NCI-H82 treated with DMSO at 0.1 percent for 48 hours (cell line): ENCODE measurements around the gene MS4A18.
"Not testable (repeated sequence)": the region's sequence is repeated elsewhere in the genome, so short reads cannot be mapped to it uniquely, and the experiment has no call there.

Source experiments
- DNase-seq: peaks from one replicate; lab custom pipeline; 2025; ENCODE audit not compliant: unreplicated experiment; lab: John Stamatoyannopoulos, UW

The MS4A18 gene

DNA sequence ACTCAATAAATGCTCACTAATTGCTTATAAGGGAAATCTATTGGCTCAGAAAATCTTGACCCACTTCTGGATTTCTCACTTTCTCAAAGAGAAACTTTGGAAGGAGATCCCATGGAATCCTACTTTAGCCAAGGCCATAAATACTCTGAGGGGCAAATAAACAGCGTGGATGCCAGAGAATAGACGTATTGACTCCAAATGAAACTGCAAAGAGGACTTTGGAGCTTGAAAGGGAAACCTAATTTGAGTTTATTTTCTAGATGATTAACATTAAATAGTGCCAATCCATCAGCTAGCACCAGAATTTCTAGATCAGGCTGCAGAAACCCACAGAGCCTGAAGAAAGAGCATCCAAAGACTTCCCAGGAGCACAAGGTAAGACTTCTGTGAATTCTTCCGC, at the start of gene MS4A18:
Gene MS4A18 (plus strand): TSS at position 301 of the 400 bp plus-strand sequence.
- DNase-seq = no peak

DNA sequence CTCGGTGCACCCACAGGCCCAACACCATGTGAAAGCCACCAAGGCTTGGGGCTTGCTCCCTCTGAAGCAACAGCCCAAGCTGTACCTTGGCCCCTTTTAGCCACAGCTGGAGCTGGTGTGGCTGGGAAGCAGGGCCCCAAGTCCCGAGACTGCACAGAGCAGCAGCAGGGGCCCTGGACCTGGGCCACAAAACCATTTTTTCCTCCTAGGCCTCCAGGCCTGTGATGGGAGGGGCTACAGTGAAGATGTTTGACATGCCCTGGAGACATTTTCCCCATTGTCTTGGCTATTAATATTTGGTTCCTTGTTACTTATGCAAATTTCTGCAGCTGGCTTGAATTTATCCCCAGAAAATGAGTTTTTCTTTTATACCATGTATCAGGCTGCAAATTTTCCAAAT, 46.3 kb upstream of the MS4A18 start:
- DNase-seq = not testable (repeated sequence)

DNA sequence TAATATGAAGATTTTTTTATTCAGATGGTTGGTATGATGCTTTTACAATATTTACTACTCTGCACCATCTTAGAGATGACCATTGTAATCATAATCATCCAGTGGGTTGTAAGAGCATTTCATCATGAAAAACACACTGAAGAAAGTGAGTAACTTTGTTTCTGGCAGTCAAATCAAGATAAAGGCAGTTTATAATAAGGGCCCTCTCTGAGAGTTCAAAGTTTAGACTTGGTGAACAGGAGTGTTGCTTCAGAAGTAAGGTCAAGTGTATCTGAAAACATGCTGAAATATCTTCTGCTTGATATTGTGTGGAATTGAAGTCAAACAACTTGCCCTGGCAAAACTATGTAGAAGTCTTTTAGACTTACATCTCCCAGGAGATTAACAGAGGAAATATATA, 44.6 kb upstream of the MS4A18 start:
- DNase-seq = no peak

DNA sequence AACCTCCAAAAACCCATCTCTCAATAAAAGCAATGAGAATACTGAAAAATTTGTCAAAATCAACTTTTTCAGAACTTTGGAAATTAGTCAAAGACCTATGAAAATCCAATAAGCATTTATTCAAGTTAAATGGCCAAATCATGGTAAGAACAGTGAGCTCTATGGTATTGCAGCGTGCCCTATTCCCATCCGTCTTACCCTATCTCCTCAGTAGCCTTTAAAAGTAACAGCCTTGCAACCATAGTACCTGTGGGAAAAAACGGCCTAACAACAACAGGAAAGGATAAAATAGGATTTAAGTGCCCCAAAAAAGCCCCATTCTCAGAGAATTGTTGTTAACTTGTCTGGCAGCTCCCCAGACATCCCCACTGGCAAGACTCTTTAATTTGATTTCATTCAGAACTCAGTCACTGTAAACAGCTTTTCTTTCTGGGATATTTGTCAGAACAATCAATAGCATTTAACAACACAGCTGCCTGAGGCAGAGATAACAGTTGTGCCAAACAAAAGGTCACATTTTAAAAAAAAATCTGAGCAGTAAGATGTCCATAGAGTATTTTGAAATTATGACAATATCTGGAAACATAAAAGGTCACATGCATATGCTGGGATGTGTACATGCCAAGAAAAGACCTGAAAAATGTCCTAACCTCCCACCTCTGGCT, 43.9 kb upstream of the MS4A18 start:
- no peak for DNase-seq

DNA sequence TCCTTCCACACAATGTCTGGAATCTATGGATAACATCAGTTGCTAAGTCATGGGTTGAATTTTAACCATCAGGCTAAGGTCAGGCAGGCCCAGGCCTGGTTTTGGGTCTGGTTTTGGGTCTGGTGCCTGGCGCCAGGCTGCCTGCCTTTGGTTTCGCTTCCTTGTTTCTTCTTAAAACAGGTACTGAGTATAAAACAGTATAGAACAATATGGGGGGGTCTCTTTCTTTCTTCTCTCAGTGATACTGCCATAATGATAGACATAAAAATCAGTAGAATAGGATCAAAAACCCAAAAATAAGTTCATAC, 40.0 kb upstream of the MS4A18 start:
- not testable (repeated sequence) for DNase-seq

DNA sequence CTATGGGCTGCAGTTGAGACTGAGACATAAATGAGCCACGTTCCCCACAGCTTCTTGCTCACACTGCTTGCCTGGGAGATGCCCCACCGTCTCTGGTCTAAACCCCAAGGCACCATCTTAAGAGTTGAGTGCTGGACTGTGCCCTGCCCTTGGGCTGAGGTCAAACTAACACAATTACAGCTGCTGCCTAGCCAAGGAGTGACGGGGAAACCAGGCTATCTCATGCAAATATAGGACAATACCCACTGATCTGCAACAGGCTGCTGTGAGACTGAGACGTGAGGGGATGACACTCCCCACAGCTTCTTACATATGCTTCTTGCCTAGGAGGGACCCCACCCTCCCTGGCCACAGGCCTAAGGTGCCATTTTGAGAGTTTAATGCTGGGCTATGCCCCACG, 32.9 kb upstream of the MS4A18 start:
- DNase-seq = no peak

DNA sequence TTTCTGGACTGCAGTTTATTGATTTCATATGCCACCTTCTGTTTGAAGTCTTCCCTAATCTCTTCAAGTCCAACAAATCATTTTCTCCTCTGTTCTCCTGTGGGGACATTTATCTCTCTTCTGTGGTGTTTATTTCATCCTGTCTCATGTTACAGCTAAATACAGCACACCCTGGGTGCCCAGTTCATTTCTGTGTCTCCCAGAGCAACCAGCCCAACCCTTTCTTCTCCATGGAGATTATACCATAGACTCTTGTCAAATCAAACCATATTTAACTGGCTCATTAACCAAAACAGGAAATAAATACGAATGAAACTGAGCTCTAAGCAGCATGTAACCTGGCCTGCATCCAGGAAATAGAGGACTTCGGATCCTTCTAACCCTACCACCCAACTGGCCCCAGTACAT, 25.2 kb upstream of the MS4A18 start, which contains the start of gene MS4A8:
Gene MS4A8 (plus strand): TSS at position 329 of the 408 bp plus-strand sequence. CDS start 1,249 bp downstream, outside the sequence.
- DNase-seq = no peak

DNA sequence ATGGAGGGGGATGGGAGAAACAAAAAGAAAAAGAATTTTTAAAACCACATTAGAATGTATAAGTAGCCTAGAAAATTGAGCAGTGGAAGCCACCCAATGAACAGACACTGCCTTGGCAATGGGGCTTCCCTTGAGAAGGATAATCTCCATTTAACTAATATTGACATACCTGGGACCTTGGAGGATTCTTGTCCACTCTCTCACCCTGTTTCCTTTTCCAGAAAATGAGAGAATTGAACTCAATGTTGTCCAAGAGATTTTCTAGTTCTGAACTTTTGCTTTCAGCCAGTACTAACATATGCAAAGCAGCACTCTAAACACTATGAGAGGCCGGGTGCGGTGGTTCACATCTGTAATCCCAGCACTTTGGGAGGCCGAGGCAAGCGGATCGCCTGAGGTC, 24.6 kb upstream of the MS4A18 start:
- no peak for DNase-seq

DNA sequence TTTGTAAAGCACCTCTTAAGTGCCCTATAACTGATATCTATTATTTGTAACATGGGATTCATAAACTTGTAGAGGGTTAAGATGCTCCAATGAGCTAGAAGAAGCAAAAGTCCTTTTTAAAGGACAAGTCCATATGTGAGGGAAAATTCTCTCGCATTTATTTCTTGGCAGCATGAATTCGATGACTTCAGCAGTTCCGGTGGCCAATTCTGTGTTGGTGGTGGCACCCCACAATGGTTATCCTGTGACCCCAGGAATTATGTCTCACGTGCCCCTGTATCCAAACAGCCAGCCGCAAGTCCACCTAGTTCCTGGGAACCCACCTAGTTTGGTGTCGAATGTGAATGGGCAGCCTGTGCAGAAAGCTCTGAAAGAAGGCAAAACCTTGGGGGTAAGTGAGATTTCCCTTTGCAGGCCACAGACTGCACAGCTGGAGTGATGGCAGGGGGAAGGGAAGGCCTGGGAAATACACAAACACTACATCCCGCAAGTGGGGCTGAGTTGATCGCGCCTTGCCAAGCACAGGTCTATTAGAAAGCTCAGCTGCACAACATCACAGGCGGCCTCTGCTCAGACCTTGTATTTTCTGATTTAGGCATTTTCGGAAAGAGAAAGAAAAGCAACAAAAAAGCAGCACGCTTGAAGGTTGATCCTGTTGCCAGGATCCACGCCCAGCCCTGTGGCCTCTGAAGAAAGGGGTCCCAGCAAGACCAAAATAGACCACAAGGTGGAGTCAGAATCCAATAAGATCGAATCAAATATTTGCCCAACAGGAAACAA, 23.6 kb upstream of the MS4A18 start:
- no peak for DNase-seq

DNA sequence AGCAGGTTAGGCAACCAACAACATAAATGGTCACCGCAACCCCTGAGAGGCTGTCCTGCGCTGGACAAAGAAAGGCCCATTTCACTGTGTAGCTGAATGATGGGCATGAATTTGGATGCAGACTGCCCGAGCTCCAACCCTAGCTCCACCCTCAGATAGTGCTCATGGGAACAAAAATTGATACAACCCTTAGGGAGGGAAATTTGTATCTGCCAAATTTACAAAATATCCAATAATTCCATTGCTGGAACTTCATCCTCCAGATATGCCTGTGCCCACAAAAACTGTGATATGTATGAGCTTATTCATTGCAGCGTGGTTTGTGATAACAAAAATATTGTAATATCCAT, 23.1 kb upstream of the MS4A18 start:
- no peak for DNase-seq

DNA sequence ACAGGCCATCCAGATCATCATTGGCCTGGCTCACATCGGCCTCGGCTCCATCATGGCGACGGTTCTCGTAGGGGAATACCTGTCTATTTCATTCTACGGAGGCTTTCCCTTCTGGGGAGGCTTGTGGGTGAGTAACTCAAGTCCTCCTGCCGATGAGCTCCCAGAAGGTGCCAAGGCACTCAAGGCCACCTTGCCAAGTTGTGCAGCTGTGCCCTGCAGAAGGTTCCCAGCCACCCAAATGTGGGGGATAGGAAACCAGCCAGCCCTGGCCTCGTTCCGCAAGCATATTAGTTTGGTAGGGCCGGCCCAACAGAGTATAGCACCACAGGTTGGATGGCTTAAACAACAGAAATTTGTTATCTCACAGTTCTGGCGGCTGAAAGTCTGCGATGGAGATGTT, 21.1 kb upstream of the MS4A18 start:
- no peak for DNase-seq

DNA sequence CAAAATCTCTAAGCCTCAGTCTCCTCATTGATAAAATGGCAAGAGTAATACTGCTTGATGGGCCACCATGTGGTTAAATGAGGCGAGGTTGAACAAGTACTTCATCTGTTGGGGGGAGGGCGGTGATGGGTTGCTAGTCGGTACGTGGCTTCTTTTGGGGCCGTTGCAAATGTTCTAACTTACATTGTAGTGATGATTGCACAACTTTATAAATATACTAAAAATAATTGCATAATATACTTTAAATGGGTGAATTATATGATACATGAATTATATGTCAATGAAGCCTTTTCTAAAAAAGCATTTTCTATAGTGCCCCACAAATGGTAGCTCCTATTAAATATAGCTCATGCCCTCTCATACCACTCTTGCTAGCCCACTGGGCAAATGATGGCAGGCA, 18.6 kb upstream of the MS4A18 start:
- DNase-seq = no peak

DNA sequence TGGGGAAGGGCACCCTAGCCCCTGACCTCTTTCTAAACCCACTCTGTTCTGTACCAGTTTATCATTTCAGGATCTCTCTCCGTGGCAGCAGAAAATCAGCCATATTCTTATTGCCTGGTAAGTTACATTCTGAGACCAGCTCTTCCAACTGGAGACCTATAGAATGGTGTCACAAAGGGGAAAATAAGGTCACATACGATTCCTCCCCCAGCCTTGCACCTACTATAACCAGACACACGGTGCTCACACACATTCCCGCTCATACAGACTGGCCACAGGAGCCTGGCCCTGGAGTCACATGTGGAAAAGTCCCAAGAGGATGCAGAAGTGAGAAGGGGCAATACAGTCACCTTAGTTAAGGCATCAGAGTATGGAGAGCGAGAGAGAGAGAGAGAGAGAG, 17.6 kb upstream of the MS4A18 start:
- DNase-seq = no peak

DNA sequence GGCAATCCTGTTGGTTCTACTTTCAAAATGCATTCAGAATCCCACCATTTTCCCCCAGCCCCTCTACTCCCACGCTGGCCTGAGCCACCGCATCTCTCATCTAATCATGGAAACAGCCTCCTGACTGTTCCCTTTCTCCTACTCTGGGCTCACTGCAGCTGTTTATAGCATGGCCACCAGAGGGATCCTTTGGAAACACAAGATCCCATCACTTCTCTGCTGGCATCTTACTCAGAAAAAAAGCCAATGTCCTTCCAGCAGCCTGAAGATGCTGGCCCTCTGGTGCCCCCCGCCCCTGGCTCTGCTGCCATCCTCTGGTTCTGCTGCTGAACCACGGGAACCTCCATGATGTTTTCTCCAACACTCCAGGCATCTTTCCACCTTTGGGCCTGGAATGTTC, 14.0 kb upstream of the MS4A18 start:
- no peak for DNase-seq

DNA sequence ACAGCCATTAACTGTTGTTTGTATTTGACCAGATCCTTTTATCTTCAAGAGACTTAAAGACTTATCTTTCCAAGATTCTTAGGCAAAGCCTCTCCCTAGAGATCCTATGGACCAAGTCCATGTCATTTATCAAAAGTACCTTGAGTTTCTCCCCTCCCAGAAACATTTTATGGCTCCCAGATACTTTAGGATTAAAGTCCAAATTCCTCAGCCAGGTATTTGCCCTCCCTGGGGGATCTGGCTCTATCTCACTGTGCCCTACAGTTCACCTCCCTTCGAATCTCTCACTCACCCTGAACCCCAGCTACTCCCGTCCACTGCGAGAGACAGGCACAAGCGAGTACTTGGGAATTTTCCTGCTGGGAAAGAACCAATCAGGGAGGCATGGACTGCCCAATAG, 13.2 kb upstream of the MS4A18 start:
- no peak for DNase-seq

DNA sequence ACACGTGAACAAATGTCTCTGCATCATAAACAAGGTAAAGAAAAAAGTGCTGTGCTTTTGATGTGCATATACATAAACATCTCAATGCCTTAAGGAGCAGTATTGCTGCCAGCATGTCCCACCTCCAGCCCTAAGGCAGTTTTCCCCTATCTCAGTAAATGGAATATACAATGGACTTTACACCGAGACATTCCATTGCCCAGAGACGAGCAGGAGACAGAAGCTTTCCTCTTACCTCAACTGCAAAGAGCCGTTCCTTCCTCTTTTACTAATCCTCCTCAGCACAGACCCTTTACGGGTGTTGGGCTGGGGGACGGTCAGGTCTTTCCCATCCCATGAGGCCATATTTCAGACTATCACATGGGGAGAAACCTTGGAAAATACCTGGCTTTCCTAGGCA, 11.1 kb upstream of the MS4A18 start:
- DNase-seq = not testable (repeated sequence)

DNA sequence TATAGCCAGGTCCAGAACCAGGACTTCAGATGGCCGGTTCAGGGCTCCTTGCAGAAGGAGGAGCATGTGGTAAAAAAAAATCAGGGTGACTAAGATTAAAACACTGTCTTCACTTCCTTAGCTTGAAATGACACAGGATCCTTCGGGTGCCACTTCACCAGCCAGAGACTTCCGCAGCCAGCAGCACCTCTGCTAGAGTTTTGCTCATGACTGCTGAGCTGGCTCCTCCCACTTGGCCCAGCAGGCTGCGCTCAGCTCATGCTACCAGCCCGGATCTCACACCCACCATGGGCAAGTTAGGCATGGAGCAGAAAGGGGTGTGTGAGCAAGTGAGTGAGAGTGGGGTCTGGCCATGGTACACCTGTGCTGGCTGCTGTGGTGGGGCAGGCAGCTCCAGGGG, 6.6 kb upstream of the MS4A18 start:
- DNase-seq = no peak

DNA sequence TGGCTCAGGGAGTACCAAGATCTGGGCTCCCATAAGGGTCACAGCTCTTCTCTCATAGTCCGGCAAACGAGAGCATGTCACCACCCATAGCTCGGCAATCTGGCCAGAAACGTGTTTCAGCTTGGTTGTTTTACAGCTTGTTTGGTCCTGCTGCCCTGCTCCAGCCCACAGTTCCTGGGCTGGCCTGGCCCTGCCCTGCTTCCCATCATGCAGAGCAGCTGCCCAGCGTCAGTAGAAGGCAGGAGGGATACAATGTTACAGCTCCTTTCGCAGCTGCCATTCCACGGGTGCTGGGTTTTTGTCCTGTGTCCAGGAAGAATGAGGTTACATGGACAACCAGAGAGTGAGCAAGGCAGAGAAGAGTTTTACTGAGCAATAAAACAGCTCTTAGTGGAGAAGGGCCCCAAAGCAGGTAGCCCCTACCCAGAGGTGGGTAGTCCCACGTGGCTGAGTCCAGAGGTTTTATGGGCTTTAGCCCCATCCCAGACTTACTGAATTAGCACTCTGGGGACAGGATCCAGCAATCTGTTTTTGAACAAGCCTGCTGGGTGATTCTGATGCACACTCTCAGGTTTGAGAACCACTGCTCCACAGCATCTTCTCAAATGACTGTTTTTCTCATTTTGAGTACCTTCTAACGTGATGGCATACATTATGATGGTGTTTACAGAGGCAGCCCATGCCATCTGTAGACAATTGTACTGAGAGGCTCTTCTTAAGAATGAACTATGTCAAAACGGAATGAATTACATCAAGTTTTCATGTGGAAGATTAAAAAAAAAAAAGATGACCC, 5.8 kb upstream of the MS4A18 start:
- DNase-seq = no peak

DNA sequence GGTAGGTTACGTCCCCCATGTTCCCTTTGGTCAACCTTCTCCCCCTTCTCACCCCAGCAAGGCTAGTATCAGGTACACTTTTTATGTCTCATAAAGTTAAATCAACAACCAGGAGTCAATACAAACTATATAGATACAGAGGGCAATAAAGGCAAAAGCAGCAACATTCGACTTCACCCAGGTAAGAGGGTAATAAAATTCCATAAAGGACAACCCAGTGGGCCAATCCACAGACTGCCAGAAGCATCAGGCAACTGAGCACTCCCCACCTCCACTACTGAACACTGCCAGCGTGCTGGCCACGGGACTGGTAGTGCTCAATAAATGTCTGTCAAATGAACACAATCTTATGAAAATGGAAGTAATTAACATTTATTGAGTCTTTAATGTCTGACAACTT, 5.1 kb upstream of the MS4A18 start:
- DNase-seq = no peak

DNA sequence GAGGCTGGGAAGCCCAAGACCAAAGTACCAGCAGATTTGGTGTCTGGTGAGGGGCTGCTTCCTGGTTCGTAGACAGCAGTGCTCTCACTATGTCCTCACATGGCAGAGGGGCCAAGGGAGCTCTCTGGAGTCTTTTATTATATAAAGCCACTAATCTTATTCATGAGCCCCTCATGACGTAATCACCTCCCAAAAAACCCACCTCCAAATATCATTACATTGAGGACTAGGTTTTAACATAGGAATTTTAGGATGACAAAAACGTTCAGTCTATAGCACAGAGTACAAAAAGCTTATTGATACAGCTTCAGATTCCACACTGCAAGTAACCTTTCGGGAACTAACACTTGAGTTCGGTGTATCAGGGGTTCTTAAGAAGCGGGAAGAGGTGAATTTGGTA, 4.1 kb upstream of the MS4A18 start:
- no peak for DNase-seq

DNA sequence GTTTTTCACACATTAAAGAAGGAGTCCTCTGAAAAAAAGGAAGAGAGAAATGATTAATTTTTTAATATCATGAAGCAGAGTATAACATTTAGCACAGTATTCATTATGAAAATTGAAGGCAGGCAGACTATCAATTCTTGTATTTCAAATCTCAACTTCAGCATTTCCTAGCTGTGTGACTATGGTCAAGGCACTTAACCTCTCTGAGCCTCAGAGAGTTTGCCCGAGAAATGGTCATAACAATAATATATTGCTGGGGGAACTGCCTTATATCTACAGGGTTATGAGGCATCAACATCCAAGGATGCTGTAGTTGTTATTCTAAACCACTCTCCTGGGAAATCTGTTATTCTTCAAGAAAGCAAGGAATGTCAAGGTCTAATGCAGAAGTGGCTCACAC, 1.1 kb downstream of the MS4A18 start:
- no peak for DNase-seq

DNA sequence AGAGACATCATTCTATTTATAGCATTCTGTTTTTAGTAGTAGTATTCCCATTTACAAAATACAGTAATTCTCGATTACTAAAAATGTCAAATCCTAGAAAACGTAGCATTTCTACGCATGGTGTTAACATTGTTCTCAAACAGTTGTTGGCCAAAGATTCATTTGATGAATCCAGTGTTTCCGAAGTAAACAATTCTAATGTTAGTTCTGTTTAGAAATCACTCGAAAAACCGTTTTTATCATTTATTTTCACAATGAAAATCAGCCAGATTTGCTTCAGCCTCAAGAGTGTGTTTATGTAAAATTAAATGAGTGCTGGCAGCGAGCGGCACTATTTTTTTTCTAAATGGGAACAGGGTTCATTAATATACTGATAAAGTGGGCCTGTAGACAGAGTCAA, 7.1 kb downstream of the MS4A18 start:
- DNase-seq = no peak
